K562 (cell line): ENCODE measurements around the gene ZNF420. TPM values are rescaled to one million over a fixed set of nuclear protein-coding genes. Genes with fewer than 3 reads are reported as not detected.

Source experiments
- BRF2 ChIP-seq: IDR thresholded peaks from 3 replicates; pipeline ENCODE4 v1.6.1; 2011; ENCODE audit warnings: borderline replicate concordance, mild to moderate bottlenecking; ENCODE audit not compliant: insufficient read length, insufficient read depth
- ELF2 ChIP-seq: fragments of 250-450 bp; sonication (Bioruptor Pico); IDR thresholded peaks from 2 replicates; pipeline ENCODE4 v1.5.0; 2021; ENCODE audit warnings: mild to moderate bottlenecking
- HMG20B ChIP-seq: fragments of 250-450 bp; sonication (Bioruptor Pico); IDR thresholded peaks from 2 replicates; pipeline ENCODE4 v1.5.0; 2021; ENCODE audit warnings: mild to moderate bottlenecking
- MAFG ChIP-seq: fragments of 450-650 bp; conservative IDR thresholded peaks from 2 replicates; pipeline ENCODE4 v1.6.1; 2016; ENCODE audit warnings: missing genetic modification characterization, missing compliant biosample characterization
- MTA1 ChIP-seq: fragments of 450-650 bp; IDR thresholded peaks from 2 replicates; pipeline ENCODE4 v1.6.1; 2017; ENCODE audit warnings: borderline replicate concordance
- NR2C2 ChIP-seq, 2 experiments: fragments of 200-800 bp in 1 of 2; sonication (Bioruptor generic) in 1 of 2; sonication (generic) in 1 of 2; formaldehyde crosslinking in 1 of 2; IDR thresholded peaks; 2 replicates each; pipeline versions ENCODE4 v1.6.1 to v1.8.0; 2016 to 2022; ENCODE audit warnings: mild to moderate bottlenecking in 1 of 2, missing compliant biosample characterization in 1 of 2, missing genetic modification characterization in 1 of 2, missing genetic modification reagents in 1 of 2
- RBM15 ChIP-seq: fragments of 200-400 bp; formaldehyde crosslinking; IDR thresholded peaks from 2 replicates; pipeline ENCODE4 v1.6.1; 2018; ENCODE audit warnings: mild to moderate bottlenecking, low read length, moderate library complexity; ENCODE audit not compliant: insufficient read depth
- SFPQ ChIP-seq: fragments of 200-400 bp; formaldehyde crosslinking; IDR thresholded peaks from 2 replicates; pipeline ENCODE4 v1.6.1; 2017; ENCODE audit warnings: mild to moderate bottlenecking, low read depth, low read length, moderate library complexity
- TAF7 ChIP-seq: fragments of 450-650 bp; IDR thresholded peaks from 2 replicates; pipeline ENCODE4 v1.6.1; 2016; ENCODE audit warnings: missing genetic modification characterization, missing compliant biosample characterization
- TCF7L2 ChIP-seq: fragments of 150-350 bp; IDR thresholded peaks from 2 replicates; pipeline ENCODE4 v1.6.1; 2016; ENCODE audit warnings: low read depth, mild to moderate bottlenecking, low read length, moderate library complexity
- TFE3 ChIP-seq: fragments of 450-650 bp; formaldehyde crosslinking; IDR thresholded peaks from 2 replicates; pipeline ENCODE4 v1.4.0; 2020; ENCODE audit warnings: mild to moderate bottlenecking, mixed read lengths
- ZNF79 ChIP-seq: fragments of 250-450 bp; sonication (Bioruptor Pico); IDR thresholded peaks from 2 replicates; pipeline ENCODE4 v1.4.0; 2020; ENCODE audit warnings: low read depth, mild to moderate bottlenecking, moderate library complexity
- polyA plus RNA-seq, 8 experiments: library from polyadenylated mRNA; depleted of rRNA in 4 of 8; stranded (reverse) in 5 of 8; unstranded in 3 of 8; fragments of >200 nt; fragmentation: Nextera tagmentation in 2 of 8; fragmentation: Illumina TruSeq in 1 of 8; extraction: Ambion mirVana in 2 of 8; extraction: Trizol in 1 of 8; gene quantifications; 2 replicates each; pipeline versions ENCODE4 v1.2.1 to v1.2.3, GENCODE V29; 2011 to 2014; ENCODE audit warnings: inconsistent platforms in 1 of 8, missing spikeins in 1 of 8
- total RNA-seq, 7 experiments: library from RNA; depleted of rRNA in 6 of 7; stranded (reverse); fragments of >200 nt in 6 of 7; fragmentation: Illumina TruSeq in 2 of 7; extraction: Trizol in 2 of 7; gene quantifications; 2 replicates each; pipeline versions ENCODE4 v1.2.1 to v1.2.3, GENCODE V29; 2011 to 2021; ENCODE audit warnings: low replicate concordance in 1 of 7
- TF ChIP-seq, protein P1 (sequence below): sonication (generic); formaldehyde crosslinking; IDR thresholded peaks from 2 replicates; pipeline ENCODE4 v1.8.1; 2023; ENCODE audit warnings: mild to moderate bottlenecking, missing genetic modification reagents, moderate library complexity
- TF ChIP-seq, protein P2 (sequence below): fragments of 250-450 bp; sonication (Bioruptor Pico); IDR thresholded peaks from 2 replicates; pipeline ENCODE4 v1.4.0; 2020; ENCODE audit warnings: mild to moderate bottlenecking, moderate library complexity, borderline replicate concordance
- TF ChIP-seq, protein P3 (sequence below): fragments of 250-450 bp; sonication (Bioruptor Pico); IDR thresholded peaks from 2 replicates; pipeline ENCODE4 v1.4.0; 2020; ENCODE audit warnings: borderline replicate concordance

Gene ZNF420
- total and polyA plus RNA-seq, 9 of the 15 experiments (the other 6 are each of a cell fraction or from before 2014, with no cell fraction given) = 2.6 to 7.2 (median 5.1) TPM

GRCh38 chr19:37077934-37078716, at the start of gene ZNF420 (continued):
- TF ChIP-seq, protein P1, sequence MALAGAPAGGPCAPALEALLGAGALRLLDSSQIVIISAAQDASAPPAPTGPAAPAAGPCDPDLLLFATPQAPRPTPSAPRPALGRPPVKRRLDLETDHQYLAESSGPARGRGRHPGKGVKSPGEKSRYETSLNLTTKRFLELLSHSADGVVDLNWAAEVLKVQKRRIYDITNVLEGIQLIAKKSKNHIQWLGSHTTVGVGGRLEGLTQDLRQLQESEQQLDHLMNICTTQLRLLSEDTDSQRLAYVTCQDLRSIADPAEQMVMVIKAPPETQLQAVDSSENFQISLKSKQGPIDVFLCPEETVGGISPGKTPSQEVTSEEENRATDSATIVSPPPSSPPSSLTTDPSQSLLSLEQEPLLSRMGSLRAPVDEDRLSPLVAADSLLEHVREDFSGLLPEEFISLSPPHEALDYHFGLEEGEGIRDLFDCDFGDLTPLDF (CRISPR knock-in tag) = no peak
- TF ChIP-seq MAFG (no peak), NR2C2 (CRISPR knock-in tag; IDR thresholded peaks at IDR 0.05) (no peak), NR2C2 (tag; IDR thresholded peaks at IDR 0.05) (peak; percentile 82), ZNF79 (CRISPR knock-in tag) (no peak), TAF7 (tag) (no peak), HMG20B (CRISPR knock-in tag) (no peak), TCF7L2 (peak; percentile 70), TFE3 (CRISPR knock-in tag) (no peak), SFPQ (no peak), MTA1 (no peak), BRF2 (no peak), RBM15 (no peak), ELF2 (no peak)
- TF ChIP-seq, protein P2, sequence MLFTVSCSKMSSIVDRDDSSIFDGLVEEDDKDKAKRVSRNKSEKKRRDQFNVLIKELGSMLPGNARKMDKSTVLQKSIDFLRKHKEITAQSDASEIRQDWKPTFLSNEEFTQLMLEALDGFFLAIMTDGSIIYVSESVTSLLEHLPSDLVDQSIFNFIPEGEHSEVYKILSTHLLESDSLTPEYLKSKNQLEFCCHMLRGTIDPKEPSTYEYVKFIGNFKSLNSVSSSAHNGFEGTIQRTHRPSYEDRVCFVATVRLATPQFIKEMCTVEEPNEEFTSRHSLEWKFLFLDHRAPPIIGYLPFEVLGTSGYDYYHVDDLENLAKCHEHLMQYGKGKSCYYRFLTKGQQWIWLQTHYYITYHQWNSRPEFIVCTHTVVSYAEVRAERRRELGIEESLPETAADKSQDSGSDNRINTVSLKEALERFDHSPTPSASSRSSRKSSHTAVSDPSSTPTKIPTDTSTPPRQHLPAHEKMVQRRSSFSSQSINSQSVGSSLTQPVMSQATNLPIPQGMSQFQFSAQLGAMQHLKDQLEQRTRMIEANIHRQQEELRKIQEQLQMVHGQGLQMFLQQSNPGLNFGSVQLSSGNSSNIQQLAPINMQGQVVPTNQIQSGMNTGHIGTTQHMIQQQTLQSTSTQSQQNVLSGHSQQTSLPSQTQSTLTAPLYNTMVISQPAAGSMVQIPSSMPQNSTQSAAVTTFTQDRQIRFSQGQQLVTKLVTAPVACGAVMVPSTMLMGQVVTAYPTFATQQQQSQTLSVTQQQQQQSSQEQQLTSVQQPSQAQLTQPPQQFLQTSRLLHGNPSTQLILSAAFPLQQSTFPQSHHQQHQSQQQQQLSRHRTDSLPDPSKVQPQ = no peak
- TF ChIP-seq, protein P3, sequence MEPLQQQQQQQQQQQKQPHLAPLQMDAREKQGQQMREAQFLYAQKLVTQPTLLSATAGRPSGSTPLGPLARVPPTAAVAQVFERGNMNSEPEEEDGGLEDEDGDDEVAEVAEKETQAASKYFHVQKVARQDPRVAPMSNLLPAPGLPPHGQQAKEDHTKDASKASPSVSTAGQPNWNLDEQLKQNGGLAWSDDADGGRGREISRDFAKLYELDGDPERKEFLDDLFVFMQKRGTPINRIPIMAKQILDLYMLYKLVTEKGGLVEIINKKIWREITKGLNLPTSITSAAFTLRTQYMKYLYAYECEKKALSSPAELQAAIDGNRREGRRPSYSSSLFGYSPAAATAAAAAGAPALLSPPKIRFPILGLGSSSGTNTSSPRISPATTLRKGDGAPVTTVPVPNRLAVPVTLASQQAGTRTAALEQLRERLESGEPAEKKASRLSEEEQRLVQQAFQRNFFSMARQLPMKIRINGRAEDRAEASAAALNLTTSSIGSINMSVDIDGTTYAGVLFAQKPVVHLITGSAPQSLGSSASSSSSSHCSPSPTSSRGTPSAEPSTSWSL (CRISPR knock-in tag) = no peak
